HG03354 (cell line): Measurements from ENCODE around the gene NFASC.

Source experiments
- ATAC-seq: cut with Tn5 transposase; IDR thresholded peaks from one replicate; pipeline ENCODE4 v1.9.1; 2021; ENCODE audit warnings: mild to moderate bottlenecking; ENCODE audit not compliant: unreplicated experiment, poor library complexity, severe bottlenecking

The NFASC gene

GRCh38 chr1:204946640-204947039 lies 76.0 kb downstream of the NFASC start:
- ATAC-seq: no peak

- no peak for ATAC-seq
Observed at GRCh38 chr1:204947338-204947737, 76.7 kb downstream of the NFASC start.

GRCh38 chr1:204947747-204948146 lies 77.1 kb downstream of the NFASC start:
- no peak for ATAC-seq

GRCh38 chr1:204950353-204951001 lies 79.8 kb downstream of the NFASC start:
- no peak for ATAC-seq

GRCh38 chr1:204958317-204959307 lies 88.0 kb downstream of the NFASC start:
- ATAC-seq: no peak

- no peak for ATAC-seq
Observed at GRCh38 chr1:204959374-204959773, 88.7 kb downstream of the NFASC start.

GRCh38 chr1:204959836-204960235 lies 89.2 kb downstream of the NFASC start:
- no peak for ATAC-seq

- ATAC-seq: no peak
Observed at GRCh38 chr1:204960306-204961125, 89.9 kb downstream of the NFASC start.

- no peak for ATAC-seq
Observed at GRCh38 chr1:204961765-204962419, 91.2 kb downstream of the NFASC start.

GRCh38 chr1:204962742-204963632 lies 92.3 kb downstream of the NFASC start:
- no peak for ATAC-seq

- ATAC-seq: no peak
Observed at GRCh38 chr1:204967451-204967850, 96.8 kb downstream of the NFASC start.

GRCh38 chr1:204968135-204968534 lies 97.5 kb downstream of the NFASC start:
- no peak for ATAC-seq

- ATAC-seq: no peak
Observed at GRCh38 chr1:204968951-204969350, 98.3 kb downstream of the NFASC start.

GRCh38 chr1:204970937-204971336 lies 100.3 kb downstream of the NFASC start:
- no peak for ATAC-seq

- ATAC-seq: no peak
Observed at GRCh38 chr1:204971517-204972336, 101.1 kb downstream of the NFASC start.

GRCh38 chr1:204972426-204972825 lies 101.8 kb downstream of the NFASC start:
- ATAC-seq: no peak

GRCh38 chr1:204973449-204973848 lies 102.8 kb downstream of the NFASC start:
- ATAC-seq: no peak

GRCh38 chr1:204974327-204974726 lies 103.7 kb downstream of the NFASC start:
- ATAC-seq: no peak
